ENCODE results near the gene PPIB. TPM values are rescaled to one million over a fixed set of nuclear protein-coding genes. Genes with fewer than 3 reads are reported as not detected.

The PPIB gene
- total and polyA plus RNA-seq, 2 experiments from 2014 or later, result 398 to 870 TPM

DNA sequence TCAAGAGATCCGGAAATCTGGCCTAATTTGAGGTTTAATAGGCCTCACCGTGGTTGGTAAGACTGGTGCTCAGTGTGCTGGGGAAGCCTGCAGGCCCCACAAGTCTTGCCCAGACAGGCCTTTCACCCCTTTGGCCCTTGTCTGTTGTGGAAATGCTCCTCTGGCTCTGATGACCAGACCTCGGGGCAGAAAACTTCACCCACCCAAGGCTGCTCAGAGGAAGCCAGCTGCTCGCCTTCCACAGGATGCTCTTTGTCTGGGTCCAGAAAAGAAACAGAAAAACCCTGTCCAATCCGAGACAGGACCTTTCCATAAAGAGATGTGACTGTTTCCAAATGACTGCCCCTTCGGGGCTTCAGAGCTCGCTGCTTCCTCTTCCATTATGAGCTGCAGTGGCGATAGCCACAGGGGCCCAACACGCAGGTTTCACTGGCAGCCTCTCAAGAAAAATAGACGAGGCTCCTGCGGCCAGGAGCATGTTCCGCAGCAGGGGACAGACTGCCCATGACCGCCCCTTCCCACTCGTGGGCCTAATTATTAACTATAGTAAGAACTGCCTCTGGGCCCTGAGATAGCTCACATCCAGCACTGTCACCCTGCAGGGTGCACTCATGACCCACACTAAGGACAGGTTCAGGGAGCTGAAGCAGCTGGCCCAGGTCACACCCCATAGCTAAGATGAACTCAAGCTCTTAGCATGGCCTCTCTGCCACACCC lies 18.1 kb downstream of the PPIB start (continued):
- TF ChIP-seq, protein P1, sequence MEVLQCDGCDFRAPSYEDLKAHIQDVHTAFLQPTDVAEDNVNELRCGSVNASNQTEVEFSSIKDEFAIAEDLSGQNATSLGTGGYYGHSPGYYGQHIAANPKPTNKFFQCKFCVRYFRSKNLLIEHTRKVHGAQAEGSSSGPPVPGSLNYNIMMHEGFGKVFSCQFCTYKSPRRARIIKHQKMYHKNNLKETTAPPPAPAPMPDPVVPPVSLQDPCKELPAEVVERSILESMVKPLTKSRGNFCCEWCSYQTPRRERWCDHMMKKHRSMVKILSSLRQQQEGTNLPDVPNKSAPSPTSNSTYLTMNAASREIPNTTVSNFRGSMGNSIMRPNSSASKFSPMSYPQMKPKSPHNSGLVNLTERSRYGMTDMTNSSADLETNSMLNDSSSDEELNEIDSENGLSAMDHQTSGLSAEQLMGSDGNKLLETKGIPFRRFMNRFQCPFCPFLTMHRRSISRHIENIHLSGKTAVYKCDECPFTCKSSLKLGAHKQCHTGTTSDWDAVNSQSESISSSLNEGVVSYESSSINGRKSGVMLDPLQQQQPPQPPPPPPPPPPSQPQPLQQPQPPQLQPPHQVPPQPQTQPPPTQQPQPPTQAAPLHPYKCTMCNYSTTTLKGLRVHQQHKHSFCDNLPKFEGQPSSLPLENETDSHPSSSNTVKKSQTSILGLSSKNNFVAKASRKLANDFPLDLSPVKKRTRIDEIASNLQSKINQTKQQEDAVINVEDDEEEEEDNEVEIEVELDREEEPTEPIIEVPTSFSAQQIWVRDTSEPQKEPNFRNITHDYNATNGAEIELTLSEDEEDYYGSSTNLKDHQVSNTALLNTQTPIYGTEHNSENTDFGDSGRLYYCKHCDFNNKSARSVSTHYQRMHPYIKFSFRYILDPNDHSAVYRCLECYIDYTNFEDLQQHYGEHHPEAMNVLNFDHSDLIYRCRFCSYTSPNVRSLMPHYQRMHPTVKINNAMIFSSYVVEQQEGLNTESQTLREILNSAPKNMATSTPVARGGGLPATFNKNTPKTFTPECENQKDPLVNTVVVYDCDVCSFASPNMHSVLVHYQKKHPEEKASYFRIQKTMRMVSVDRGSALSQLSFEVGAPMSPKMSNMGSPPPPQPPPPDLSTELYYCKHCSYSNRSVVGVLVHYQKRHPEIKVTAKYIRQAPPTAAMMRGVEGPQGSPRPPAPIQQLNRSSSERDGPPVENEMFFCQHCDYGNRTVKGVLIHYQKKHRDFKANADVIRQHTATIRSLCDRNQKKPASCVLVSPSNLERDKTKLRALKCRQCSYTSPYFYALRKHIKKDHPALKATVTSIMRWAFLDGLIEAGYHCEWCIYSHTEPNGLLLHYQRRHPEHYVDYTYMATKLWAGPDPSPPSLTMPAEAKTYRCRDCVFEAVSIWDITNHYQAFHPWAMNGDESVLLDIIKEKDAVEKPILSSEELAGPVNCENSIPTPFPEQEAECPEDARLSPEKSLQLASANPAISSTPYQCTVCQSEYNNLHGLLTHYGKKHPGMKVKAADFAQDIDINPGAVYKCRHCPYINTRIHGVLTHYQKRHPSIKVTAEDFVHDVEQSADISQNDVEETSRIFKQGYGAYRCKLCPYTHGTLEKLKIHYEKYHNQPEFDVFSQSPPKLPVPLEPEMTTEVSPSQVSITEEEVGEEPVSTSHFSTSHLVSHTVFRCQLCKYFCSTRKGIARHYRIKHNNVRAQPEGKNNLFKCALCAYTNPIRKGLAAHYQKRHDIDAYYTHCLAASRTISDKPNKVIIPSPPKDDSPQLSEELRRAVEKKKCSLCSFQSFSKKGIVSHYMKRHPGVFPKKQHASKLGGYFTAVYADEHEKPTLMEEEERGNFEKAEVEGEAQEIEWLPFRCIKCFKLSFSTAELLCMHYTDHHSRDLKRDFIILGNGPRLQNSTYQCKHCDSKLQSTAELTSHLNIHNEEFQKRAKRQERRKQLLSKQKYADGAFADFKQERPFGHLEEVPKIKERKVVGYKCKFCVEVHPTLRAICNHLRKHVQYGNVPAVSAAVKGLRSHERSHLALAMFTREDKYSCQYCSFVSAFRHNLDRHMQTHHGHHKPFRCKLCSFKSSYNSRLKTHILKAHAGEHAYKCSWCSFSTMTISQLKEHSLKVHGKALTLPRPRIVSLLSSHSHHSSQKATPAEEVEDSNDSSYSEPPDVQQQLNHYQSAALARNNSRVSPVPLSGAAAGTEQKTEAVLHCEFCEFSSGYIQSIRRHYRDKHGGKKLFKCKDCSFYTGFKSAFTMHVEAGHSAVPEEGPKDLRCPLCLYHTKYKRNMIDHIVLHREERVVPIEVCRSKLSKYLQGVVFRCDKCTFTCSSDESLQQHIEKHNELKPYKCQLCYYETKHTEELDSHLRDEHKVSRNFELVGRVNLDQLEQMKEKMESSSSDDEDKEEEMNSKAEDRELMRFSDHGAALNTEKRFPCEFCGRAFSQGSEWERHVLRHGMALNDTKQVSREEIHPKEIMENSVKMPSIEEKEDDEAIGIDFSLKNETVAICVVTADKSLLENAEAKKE (CRISPR knock-in tag; IDR thresholded peaks at IDR 0.05), result no peak
- TF ChIP-seq EZH2phosphoT487 (IDR thresholded peaks at IDR 0.05; ENCODE audit: unreplicated experiment), result no peak

DNA sequence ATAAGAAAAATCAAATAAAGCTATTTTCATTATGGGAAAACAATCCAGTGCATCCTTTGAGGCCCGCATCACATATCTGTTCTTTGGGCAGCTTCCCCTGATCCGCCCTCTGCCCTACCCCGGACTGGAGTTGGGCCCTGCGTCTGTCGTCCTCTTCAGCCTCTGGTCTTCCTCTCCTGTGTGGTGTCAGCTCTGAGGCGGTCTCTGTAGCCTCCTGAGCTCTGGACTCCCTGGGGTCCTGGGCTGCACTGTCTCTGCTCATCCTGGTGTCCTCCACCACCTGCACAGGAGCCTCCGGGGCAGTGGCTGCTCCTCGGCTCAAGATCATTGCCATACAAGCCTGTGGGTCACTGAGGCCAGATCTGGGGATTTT lies 18.6 kb downstream of the PPIB start:
- ATAC-seq (no peak), DNase-seq (ENCODE audit: low spot score) (no peak)
- H3K4me2 ChIP-seq, result no peak overlapping the region
- H3K4me3 ChIP-seq, result no peak overlapping the region
- H3K4me1 ChIP-seq (ENCODE audit: insufficient read depth), result no peaks in the 10 kb centered on the region
- no peaks in the 10 kb centered on the region for H3K79me2 ChIP-seq (replicated peaks; ENCODE audit: insufficient read depth)
- no peaks in the 10 kb centered on the region; the same call in 2 of the 3 replicates for H3K9me3 Mint-ChIP-seq
- H3K36me3 ChIP-seq (ENCODE audit: insufficient read depth), result no peaks in the 10 kb centered on the region
- H3K36me3 Mint-ChIP-seq (ENCODE audit: low read depth), result no peaks in the 10 kb centered on the region; the same call in 2 of the 3 replicates
- no peaks in the 10 kb centered on the region; the same call in 1 of the 3 replicates for H3K4me1 Mint-ChIP-seq
- peaks cover 6% of the 10 kb centered on the region for H3K27me3 Mint-ChIP-seq (ENCODE audit: insufficient read depth, low read depth, poor library complexity)
- H3K27me3 ChIP-seq (ENCODE audit: insufficient read depth), result no peaks in the 10 kb centered on the region
- H3K27ac ChIP-seq (ENCODE audit: low read depth), result no peak overlapping the region
- no peak overlapping the region for H3K4me3 Mint-ChIP-seq
- H3K27ac Mint-ChIP-seq, result no peak overlapping the region
- H4K20me1 ChIP-seq (replicated peaks; ENCODE audit: insufficient read depth), result no peaks in the 10 kb centered on the region
- H3F3A ChIP-seq (replicated peaks; ENCODE audit: low read depth), result no peaks in the 10 kb centered on the region
- H2AFZ ChIP-seq, result no peak overlapping the region
- no peaks in the 10 kb centered on the region for H3K9me2 ChIP-seq (ENCODE audit: insufficient read depth)
- TF ChIP-seq ZNF331 (CRISPR knock-in tag; IDR thresholded peaks at IDR 0.05; ENCODE audit: low read depth), result no peak
- TF ChIP-seq JUNB (IDR thresholded peaks at IDR 0.05; ENCODE audit: unreplicated experiment), result no peak
- TF ChIP-seq, protein P1 (CRISPR knock-in tag; IDR thresholded peaks at IDR 0.05), result no peak
- TF ChIP-seq EZH2 (IDR thresholded peaks at IDR 0.05; ENCODE audit: low read depth, unreplicated experiment), result no peak
- TF ChIP-seq ZNF114 (CRISPR knock-in tag; IDR thresholded peaks at IDR 0.05), result no peak
- TF ChIP-seq, protein P2, sequence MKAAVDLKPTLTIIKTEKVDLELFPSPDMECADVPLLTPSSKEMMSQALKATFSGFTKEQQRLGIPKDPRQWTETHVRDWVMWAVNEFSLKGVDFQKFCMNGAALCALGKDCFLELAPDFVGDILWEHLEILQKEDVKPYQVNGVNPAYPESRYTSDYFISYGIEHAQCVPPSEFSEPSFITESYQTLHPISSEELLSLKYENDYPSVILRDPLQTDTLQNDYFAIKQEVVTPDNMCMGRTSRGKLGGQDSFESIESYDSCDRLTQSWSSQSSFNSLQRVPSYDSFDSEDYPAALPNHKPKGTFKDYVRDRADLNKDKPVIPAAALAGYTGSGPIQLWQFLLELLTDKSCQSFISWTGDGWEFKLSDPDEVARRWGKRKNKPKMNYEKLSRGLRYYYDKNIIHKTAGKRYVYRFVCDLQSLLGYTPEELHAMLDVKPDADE (IDR thresholded peaks at IDR 0.05), result no peak
- no peak for TF ChIP-seq EZH2phosphoT487 (IDR thresholded peaks at IDR 0.05; ENCODE audit: unreplicated experiment)
